ENCODE measurements around the gene PNMA6A. TPM values are rescaled to one million over a fixed set of nuclear protein-coding genes. Genes with fewer than 3 reads are reported as not detected.

Gene PNMA6A
- total and polyA plus RNA-seq, 2 of the 13 experiments (the other 11 are each of a cell fraction or from before 2014, with no cell fraction given) = 0.11 to 0.66 TPM

- TF ChIP-seq, protein P1, sequence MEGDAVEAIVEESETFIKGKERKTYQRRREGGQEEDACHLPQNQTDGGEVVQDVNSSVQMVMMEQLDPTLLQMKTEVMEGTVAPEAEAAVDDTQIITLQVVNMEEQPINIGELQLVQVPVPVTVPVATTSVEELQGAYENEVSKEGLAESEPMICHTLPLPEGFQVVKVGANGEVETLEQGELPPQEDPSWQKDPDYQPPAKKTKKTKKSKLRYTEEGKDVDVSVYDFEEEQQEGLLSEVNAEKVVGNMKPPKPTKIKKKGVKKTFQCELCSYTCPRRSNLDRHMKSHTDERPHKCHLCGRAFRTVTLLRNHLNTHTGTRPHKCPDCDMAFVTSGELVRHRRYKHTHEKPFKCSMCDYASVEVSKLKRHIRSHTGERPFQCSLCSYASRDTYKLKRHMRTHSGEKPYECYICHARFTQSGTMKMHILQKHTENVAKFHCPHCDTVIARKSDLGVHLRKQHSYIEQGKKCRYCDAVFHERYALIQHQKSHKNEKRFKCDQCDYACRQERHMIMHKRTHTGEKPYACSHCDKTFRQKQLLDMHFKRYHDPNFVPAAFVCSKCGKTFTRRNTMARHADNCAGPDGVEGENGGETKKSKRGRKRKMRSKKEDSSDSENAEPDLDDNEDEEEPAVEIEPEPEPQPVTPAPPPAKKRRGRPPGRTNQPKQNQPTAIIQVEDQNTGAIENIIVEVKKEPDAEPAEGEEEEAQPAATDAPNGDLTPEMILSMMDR (CRISPR knock-in tag; IDR thresholded peaks at IDR 0.05) = no peak
- TF ChIP-seq ZNF414 (CRISPR knock-in tag; IDR thresholded peaks at IDR 0.05) (no peak), ZGPAT (CRISPR knock-in tag; IDR thresholded peaks at IDR 0.05) (0 out of 2 replicates have a peak, but pooled peaks have one; percentile 22), SRY (CRISPR knock-in tag; IDR thresholded peaks at IDR 0.05) (no peak), ZNF572 (CRISPR knock-in tag; IDR thresholded peaks at IDR 0.05) (no peak), ELF4 (CRISPR knock-in tag; IDR thresholded peaks at IDR 0.05; ENCODE audit: borderline replicate concordance) (no peak), ZNF879 (CRISPR knock-in tag; IDR thresholded peaks at IDR 0.05) (no peak), NFIB (CRISPR knock-in tag; IDR thresholded peaks at IDR 0.05; ENCODE audit: borderline replicate concordance) (no peak), RARA (CRISPR knock-in tag; IDR thresholded peaks at IDR 0.05) (peak; percentile 84), USF2 (IDR thresholded peaks at IDR 0.05; ENCODE audit: low read depth, low read length) (no peak), USF2 (CRISPR knock-in tag; IDR thresholded peaks at IDR 0.05; ENCODE audit: borderline replicate concordance) (peak; percentile 74; the same call in 1 of the 2 replicates), ZNF30 (CRISPR knock-in tag; IDR thresholded peaks at IDR 0.05) (no peak), ZMAT5 (CRISPR knock-in tag; IDR thresholded peaks at IDR 0.05; ENCODE audit: borderline replicate concordance, low read depth) (no peak), ZEB1 (IDR thresholded peaks at IDR 0.05; ENCODE audit: insufficient replicate concordance, low read depth) (no peak), ZNF235 (CRISPR knock-in tag; IDR thresholded peaks at IDR 0.05; ENCODE audit: borderline replicate concordance) (no peak), MAZ (IDR thresholded peaks at IDR 0.05; ENCODE audit: borderline replicate concordance, low read depth, low read length) (no peak), MAZ (CRISPR knock-in tag; IDR thresholded peaks at IDR 0.05; ENCODE audit: low read depth) (no peak)
- TF ChIP-seq, protein P2, sequence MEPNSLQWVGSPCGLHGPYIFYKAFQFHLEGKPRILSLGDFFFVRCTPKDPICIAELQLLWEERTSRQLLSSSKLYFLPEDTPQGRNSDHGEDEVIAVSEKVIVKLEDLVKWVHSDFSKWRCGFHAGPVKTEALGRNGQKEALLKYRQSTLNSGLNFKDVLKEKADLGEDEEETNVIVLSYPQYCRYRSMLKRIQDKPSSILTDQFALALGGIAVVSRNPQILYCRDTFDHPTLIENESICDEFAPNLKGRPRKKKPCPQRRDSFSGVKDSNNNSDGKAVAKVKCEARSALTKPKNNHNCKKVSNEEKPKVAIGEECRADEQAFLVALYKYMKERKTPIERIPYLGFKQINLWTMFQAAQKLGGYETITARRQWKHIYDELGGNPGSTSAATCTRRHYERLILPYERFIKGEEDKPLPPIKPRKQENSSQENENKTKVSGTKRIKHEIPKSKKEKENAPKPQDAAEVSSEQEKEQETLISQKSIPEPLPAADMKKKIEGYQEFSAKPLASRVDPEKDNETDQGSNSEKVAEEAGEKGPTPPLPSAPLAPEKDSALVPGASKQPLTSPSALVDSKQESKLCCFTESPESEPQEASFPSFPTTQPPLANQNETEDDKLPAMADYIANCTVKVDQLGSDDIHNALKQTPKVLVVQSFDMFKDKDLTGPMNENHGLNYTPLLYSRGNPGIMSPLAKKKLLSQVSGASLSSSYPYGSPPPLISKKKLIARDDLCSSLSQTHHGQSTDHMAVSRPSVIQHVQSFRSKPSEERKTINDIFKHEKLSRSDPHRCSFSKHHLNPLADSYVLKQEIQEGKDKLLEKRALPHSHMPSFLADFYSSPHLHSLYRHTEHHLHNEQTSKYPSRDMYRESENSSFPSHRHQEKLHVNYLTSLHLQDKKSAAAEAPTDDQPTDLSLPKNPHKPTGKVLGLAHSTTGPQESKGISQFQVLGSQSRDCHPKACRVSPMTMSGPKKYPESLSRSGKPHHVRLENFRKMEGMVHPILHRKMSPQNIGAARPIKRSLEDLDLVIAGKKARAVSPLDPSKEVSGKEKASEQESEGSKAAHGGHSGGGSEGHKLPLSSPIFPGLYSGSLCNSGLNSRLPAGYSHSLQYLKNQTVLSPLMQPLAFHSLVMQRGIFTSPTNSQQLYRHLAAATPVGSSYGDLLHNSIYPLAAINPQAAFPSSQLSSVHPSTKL (CRISPR knock-in tag; IDR thresholded peaks at IDR 0.05) = peak; percentile 70; the same call in 1 of the 2 replicates
These were observed 30.2 kb downstream of the PNMA6A start (continued) for GRCh38 chrX:153102418-153102817.
